ENCODE results near the gene SLC5A1.

GRCh38 chr22:32063701-32064100 is 20.6 kb downstream of the SLC5A1 start:
- TF ChIP-seq CTCF (conservative IDR thresholded peaks at IDR 0.05; ENCODE audit: low read depth, low read length) (no peak), EZH2phosphoT487 (IDR thresholded peaks at IDR 0.05; ENCODE audit: borderline replicate concordance, low read length) (no peak)
